HG03354 (cell line): ENCODE results near the gene ENAH.

ENCODE experiments used
- ATAC-seq: cut with Tn5 transposase; IDR thresholded peaks from one replicate; pipeline ENCODE4 v1.9.1; 2021; ENCODE audit warnings: mild to moderate bottlenecking; ENCODE audit not compliant: unreplicated experiment, poor library complexity, severe bottlenecking

ENAH gene

DNA sequence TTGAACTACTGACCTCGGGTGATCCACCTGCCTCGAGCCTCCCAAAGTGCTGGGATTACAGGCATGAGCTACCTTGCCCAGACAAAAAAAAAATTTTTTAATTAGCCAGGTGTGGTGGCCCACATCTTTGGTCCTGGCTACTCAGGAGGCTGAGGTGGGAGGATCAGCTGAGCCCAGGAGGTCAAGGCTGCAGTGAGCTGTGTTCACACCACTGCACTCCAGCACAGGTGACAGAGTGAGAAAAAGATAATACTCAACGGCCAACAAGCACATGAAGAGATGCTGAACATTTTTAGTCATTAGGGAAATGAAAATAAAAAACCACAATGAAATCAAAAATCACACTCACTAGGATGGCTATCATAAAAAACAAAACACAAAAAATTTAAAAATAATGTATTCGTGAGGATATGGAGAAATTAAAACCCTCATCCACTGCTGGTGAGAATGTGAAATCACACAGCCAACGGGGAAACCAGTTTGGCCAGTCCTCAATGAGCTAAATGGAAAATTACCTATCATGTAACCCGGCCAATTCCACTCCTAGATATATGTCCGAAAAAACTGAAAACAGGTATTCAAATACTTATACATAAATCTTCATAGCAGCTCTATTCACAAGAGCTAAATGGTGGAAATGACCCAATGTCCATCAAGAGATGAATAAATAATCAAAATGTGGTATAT is 41.2 kb downstream of the ENAH start:
- no peak for ATAC-seq

DNA sequence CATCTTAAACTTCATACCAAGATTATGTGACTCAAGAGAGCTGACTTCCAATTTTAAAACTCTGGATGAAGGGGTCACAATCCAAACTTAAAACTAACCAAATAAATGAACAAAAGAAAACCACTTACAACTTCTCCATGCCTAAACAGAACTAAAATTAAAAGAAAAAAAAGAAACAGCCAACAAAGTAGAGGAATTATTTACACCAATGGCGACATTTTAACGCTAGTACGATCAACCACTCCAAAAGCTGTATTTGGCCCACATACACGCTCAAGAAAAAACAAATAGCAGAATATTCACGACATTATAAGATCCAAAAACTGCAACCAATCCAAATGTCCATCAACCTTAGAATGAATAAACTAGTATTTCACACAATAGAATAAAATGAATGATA is 42.4 kb downstream of the ENAH start:
- no peak for ATAC-seq

- no peak for ATAC-seq
These were observed 44.7 kb downstream of the ENAH start for GRCh38 chr1:225608014-225608796.

- ATAC-seq = no peak
These were observed 45.6 kb downstream of the ENAH start for GRCh38 chr1:225607355-225607754.

DNA sequence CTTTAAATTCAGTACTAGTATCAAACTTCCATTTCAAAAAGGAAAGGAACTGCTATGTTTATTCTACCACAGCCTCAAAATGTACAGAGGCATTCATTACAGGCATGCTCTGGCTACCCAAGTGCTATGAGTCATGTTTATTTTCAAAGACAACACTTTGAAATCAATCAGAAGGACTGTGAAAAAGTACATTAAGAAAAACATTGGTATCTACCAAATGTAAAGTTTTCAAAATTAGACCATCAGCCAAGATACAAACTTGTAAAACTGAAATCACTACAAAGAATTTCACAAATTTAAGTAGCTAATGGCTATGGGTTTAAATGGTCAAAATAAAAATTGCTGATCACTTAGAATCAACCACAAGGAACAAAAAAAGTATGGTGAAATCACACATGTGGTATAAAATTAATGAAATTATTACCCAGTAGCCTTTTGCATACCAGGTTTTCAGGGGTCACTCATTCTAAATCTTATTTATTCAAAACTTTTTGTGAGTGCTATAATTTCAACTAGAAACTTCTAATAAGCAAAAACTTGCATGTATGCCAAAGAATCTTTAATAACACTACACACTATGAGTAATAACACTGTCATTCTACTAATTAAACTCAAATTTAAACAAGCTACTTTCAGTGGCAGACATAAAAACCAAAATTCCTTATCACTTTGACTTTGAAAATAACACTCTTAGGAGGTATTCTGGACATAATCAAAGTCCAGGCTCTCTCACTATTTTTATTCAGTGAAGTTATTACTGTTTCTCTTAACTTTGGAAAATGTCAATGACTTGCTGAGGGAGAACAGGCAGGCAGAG is 49.2 kb downstream of the ENAH start:
- no peak for ATAC-seq

DNA sequence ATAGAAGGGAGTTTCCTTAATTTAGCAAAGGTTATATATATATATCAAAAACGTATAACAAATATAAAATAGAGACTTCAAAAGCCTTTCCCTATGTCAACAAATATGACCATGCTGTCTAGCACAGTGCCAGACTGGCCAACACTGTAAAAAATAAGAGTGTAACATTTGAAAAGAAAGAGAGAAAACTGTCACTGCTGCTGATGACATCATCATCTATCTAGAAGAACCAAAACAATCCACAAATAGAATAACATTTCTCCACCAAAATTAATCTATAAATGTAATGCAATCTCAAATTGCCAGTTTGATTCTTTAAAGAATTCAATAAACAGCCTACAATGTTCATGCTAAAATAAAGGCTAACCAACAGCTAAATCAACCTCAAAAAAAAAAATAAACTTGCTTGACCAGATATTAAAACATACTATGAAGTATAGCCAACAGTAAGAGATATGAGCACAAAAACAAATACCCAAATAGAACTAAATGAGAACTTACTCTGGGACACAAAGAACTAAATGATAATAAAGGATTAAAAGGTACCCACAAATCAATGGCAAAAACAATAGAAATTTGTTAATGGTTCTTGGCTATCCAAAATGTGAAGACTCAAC is 50.2 kb downstream of the ENAH start:
- no peak for ATAC-seq

DNA sequence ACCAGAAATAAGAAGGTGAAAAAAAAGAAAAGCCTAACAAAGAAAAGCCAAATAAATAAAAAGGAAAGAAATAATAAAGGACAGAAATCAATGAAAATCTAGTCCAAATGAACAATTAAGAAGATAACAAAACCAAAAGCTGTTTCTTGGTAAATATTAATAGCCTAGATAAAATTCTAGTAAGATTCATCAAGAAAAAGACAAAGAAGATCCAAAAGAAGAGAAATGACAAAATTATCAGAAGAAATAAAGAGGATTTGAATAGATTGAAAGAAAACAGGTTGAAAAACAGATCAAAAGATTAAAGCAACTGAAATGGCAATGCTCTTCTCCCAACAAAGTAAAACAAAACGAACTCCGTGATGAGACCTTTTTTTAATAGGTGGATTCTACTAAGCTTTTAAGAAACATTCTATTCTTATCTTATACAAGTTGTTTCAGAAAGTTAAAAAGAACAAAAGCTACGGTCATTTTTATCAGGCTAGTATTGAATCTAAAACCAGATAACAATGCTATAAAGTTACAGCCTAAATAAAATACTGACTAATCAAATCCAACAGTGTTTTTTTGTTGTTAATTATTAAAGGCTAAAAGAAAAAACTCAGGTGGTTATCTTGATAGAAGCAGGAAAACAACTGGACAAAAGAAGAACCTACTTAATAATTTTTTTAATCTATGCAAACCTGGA is 50.9 kb downstream of the ENAH start:
- ATAC-seq = no peak

GRCh38 chr1:225598847-225599246 is 54.1 kb downstream of the ENAH start:
- no peak for ATAC-seq

GRCh38 chr1:225597926-225598575 is 54.9 kb downstream of the ENAH start:
- no peak for ATAC-seq

DNA sequence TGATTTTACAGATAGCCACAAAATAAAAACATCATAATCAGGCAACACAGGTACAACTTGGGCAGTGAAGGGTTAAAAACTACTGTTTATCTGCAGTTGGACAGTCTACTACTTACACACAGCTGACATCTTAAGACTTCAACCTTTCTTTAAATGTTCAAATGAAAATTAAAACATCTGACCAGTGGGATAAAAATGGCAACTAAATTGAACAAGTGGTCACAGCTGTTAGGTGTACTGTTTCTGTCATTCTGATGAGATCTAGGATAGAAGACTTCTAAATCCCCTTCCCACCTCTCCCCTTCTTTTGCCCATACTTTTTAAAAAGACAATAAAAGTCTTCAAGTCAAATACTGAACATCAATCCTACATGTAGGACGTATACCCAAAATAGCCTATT is 56.2 kb downstream of the ENAH start:
- ATAC-seq = no peak

DNA sequence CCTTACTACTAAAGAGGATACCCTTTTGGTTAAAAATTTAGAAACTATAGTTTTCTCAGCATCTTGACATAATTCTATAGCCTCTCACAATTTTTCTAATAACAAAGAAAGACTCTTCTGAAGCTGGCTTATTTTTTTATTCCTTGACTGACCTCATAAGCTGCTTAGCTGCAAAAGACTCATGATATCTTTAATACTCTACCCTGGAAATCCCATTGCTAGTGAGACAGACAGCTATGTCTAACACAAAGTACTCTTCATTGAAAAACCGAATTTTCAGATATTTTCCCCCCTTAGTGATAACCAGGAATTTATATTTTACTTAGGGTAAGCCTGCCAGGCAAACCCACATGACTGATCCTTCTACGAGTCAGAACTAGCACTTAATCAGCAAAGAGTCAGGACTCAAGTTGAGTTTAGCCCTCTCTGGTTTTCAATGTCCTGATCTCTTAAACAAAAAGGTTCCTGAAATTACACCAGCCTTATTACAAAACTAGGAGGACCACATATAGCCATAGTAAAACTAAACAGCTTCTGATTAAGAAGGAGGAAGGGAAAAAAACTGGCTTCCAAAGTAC is 56.9 kb downstream of the ENAH start:
- no peak for ATAC-seq

- ATAC-seq = no peak
These were observed 57.5 kb downstream of the ENAH start for GRCh38 chr1:225595452-225595851.

DNA sequence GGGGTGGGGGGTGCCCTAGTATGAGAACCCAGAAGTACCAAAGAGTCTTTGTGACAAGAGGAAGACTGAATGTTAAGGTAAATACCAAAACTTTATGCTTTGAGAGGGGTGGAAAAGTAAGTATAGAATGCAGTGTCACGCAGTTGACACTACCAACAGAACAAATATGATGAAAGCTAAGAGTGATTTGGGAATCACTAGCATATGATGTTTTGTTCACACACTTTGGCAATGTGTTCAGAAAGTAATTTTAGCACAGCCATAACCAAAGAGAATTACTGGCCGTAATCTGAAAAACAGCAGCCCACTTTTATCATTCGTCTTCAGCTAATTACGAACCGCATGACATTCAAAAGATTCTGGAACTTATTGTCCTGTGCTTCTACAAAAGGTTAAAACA is 59.5 kb downstream of the ENAH start:
- ATAC-seq = no peak

DNA sequence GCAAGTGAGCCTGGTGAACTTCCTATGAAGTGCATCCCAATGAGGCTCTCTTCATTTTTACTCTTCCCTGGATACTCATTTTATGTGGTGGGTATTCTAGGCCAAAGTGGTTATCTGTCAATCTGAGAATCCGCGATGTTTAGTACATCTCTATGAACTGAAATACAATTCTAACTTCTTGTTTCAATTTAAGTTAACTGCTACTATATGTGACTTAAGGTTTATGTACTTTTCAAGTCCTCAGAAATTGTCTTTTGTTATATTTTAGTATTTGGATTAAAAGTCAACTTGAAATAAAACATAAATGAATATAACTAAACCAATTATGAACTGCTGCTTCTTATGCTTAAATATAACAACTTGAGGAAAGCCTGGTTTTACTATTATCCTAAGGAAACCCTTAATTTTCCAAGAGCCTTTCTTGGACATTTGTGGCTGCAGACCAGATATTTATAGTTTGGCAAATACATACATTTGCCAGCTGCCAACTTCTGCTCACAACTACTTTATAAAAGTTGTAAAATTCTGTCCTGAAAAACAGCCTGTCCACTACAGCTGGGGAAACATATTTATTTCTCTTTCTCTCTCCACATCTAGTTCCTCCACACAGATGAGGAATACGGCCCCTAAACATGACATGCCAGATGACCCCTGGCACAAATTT is 60.4 kb downstream of the ENAH start:
- ATAC-seq = no peak

GRCh38 chr1:225587310-225587709 is 65.6 kb downstream of the ENAH start:
- no peak for ATAC-seq

GRCh38 chr1:225581186-225581585 is 71.7 kb downstream of the ENAH start:
- no peak for ATAC-seq

GRCh38 chr1:225580238-225581099 is 72.5 kb downstream of the ENAH start:
- ATAC-seq = no peak
